GM21390 (cell line): ENCODE results near the gene B3GNT7.
"Not testable (repeated sequence)": the region's sequence is repeated elsewhere in the genome, so short reads cannot be mapped to it uniquely, and the experiment has no call there.

ENCODE experiments used
- ATAC-seq: cut with Tn5 transposase; IDR thresholded peaks from one replicate; pipeline ENCODE4 v1.9.1; 2021; ENCODE audit not compliant: unreplicated experiment

The B3GNT7 gene

GRCh38 chr2:231395188-231396057 is at the start of gene B3GNT7:
Gene B3GNT7 (plus strand): TSS chr2:231395710. CDS start chr2:231395804, 94 bp downstream.
- no peak for ATAC-seq

GRCh38 chr2:231347081-231347480 is 48.4 kb upstream of the B3GNT7 start:
- ATAC-seq, result no peak

GRCh38 chr2:231347638-231348037 is 47.9 kb upstream of the B3GNT7 start:
- no peak for ATAC-seq

GRCh38 chr2:231348173-231348572 is 47.3 kb upstream of the B3GNT7 start:
- ATAC-seq, result no peak

GRCh38 chr2:231348704-231349373 is 46.7 kb upstream of the B3GNT7 start:
- ATAC-seq, result no peak

GRCh38 chr2:231349374-231349735 is 46.2 kb upstream of the B3GNT7 start:
- ATAC-seq, result not testable (repeated sequence)

GRCh38 chr2:231351648-231352047 is 43.9 kb upstream of the B3GNT7 start:
- ATAC-seq, result no peak

GRCh38 chr2:231353469-231353868 is 42.0 kb upstream of the B3GNT7 start:
- no peak for ATAC-seq

- no peak for ATAC-seq
Observed at GRCh38 chr2:231355508-231356465, 39.7 kb upstream of the B3GNT7 start.

- no peak for ATAC-seq
Observed at GRCh38 chr2:231356466-231356844, 39.1 kb upstream of the B3GNT7 start.

- no peak for ATAC-seq
Observed at GRCh38 chr2:231357048-231357447, 38.5 kb upstream of the B3GNT7 start.

GRCh38 chr2:231357931-231358330 is 37.6 kb upstream of the B3GNT7 start:
- no peak for ATAC-seq

GRCh38 chr2:231359441-231359840 is 36.1 kb upstream of the B3GNT7 start:
- ATAC-seq, result no peak

GRCh38 chr2:231359948-231360347 is 35.6 kb upstream of the B3GNT7 start:
- no peak for ATAC-seq

- no peak for ATAC-seq
Observed at GRCh38 chr2:231360401-231360800, 35.1 kb upstream of the B3GNT7 start.

GRCh38 chr2:231360881-231361371 is 34.6 kb upstream of the B3GNT7 start:
- ATAC-seq, result no peak

- ATAC-seq, result peak; percentile 95
Observed at GRCh38 chr2:231361701-231362554, 33.6 kb upstream of the B3GNT7 start.

GRCh38 chr2:231362555-231363184 is 32.8 kb upstream of the B3GNT7 start:
- no peak for ATAC-seq

GRCh38 chr2:231364061-231364460 is 31.4 kb upstream of the B3GNT7 start:
- ATAC-seq, result no peak
